COLO829 (cell line): Measurements from ENCODE around the gene IL19.
"Not testable (repeated sequence)": the region's sequence is repeated elsewhere in the genome, so short reads cannot be mapped to it uniquely, and the experiment has no call there.

ENCODE experiments used
- DNase-seq: peaks from one replicate; pipeline ENCODE4 v3.0.0; 2012; ENCODE audit warnings: low spot score

Gene IL19

GRCh38 chr1:206741142-206741701, 29.4 kb upstream of the IL19 start:
- no peak for DNase-seq

DNA sequence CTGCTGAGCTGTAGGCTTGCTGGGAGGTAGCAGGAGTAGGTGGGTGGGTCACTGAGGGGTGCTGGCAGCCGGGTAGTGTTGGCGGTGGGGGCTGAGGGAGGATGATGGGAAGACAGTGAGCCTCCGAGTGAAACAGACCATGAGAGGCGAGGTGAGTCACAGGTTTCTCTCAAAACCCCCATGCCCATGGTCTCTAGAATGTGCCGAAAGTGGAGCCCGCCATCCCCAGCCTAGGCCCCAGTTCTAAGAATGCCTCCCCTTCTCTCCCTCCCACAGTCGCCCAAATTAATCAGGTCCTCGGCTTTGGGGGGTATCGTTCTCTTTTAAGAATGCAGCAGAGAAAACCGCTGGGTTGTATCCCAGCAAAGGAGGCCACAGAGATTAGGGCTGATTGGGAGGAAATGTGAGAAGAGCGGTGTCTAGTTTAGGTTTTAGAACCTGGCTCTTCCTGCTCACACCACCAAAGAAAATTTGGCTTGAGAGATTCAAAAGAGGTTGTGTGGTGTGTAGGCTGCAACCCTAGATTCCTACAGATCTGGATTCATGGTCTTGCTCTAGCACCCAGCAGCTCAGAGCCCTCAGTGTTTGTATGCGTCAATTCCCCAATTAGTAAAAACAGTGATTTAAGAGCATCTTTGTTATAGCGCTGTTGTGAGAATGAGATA, 27.7 kb upstream of the IL19 start:
- DNase-seq, result no peak

GRCh38 chr1:206744683-206745082, 25.9 kb upstream of the IL19 start:
- DNase-seq, result no peak

GRCh38 chr1:206745301-206745700, 25.3 kb upstream of the IL19 start:
- no peak for DNase-seq

DNA sequence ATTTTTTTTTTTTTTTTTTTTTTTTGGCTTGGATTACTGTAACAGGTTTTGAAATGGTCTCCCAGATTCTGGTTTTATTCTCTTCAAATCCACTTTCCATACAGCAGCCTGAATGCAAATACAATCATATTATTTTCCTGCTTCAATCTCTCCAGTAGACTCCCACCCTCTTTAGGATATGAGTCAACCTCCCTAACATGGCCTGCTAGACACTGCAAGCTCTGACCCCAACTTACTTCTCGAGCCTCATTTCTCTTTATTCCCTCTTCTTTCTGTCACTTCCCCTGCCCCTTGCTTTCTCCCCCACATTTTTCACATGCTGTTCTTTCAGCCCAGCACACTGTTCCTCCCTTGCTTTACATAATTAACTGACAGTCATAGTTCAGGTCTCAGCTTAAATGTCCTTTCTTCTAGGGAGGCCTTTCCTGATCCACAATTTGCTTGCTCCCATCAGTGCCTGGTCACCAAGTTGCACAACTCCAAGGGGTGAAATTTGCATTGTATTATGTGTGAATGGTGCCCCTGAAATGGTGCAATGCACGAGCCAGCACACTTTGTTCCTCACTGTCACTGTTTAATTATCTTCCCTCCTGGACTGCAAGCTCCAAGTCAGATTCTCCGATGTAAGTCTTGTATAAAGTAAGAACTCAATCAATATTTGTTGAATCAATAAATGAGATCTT, 22.1 kb upstream of the IL19 start:
- DNase-seq, result no peak

GRCh38 chr1:206751891-206752290, 18.7 kb upstream of the IL19 start:
- no peak for DNase-seq

GRCh38 chr1:206752481-206752880, 18.1 kb upstream of the IL19 start:
- DNase-seq, result no peak

GRCh38 chr1:206753141-206753540, 17.4 kb upstream of the IL19 start:
- peak; percentile 66 for DNase-seq

DNA sequence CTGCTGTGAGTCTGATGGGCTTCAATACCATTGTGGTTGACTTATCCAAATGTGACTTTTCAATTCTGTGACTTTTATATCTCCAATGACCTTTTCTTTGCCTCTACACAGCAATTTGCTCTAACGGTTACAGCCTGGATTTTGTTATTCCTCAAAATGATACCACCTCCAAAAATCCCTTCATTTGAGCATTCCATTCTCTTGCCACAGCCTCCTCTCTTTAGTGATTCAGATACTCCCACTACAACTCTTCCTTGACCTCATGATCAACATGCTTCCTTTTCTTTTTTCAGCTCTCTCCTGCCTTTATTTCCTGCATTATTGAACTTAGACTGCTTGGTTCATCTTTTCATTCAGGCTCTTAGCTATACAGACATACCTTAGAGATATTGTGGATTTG, 16.6 kb upstream of the IL19 start:
- DNase-seq, result no peak

- DNase-seq, result no peak
Observed at GRCh38 chr1:206757524-206758266, 12.9 kb upstream of the IL19 start.

DNA sequence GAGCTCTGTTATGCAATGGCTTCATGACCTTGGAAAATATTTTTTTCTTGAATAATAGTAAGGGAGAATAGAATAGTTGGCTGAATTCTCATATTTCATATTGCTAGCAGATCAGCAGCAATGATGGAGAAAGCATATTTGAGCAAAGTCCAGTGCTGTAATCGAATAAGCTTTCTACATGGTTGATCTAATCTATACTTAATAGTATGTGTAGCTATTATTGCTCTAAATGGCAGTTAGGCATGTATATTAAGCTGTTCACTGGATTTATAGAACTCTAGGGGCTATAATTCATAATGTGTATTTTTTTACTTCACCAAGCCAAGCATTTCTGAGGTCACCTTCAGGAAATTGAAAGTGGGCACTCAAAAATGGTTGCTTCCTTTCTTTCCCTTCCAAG, 10.0 kb upstream of the IL19 start:
- DNase-seq, result no peak

DNA sequence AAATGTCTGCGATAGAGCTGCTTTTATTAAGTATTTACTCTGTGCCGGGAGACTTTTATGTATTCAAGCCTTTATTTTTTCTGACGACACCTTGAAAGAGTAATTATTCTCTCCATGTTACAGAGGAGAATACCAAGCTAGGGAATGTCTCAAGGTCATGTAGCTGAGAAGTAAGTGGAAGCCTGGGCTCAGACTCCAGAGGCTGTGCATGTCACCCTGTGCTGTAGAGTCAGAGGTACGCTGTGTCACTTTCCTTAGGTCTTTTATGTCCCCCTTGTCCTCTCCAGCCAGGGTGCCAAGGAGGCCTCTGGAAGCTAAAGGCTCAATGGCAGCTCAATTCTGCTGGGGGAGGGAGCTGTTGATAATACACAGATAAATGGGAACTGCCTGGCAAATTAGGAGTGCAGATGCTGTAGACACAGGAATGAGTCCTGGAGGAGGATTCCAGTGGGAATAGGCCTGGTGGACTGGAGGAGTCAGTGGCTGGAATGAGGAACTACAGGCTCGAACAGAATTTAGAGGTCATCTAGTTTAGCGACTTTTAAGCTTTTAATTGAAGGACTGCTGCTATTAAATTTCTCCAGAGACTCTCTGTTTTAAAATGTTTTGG, 9.3 kb upstream of the IL19 start:
- DNase-seq, result no peak

GRCh38 chr1:206762741-206763364, 7.7 kb upstream of the IL19 start:
- DNase-seq, result not testable (repeated sequence)

GRCh38 chr1:206765771-206766170, 4.8 kb upstream of the IL19 start:
- not testable (repeated sequence) for DNase-seq

GRCh38 chr1:206766251-206766856, 4.2 kb upstream of the IL19 start:
- peak; percentile 76 for DNase-seq

GRCh38 chr1:206768472-206769303, 1.9 kb upstream of the IL19 start:
- DNase-seq, result no peak

DNA sequence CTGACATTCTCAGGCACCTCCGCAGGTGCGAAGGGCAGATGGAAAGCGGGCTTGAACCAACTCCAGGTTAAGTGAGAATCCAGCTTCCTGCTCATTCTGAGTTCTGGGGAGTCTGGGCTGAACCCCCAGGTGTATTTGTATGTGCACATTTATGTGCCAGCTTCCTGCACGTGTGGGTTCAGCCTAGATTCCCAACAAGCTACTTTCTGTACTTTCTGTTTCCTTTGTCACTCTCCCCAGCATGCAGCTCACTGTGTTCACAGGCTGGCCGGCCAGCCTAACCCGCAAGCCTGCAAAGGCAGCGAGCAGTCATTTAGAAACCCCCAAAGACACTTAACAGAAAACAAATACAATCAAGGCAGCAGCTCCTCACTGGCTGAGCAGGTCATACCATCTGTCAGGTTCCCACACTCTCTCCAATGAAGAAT, 1.3 kb upstream of the IL19 start:
- no peak for DNase-seq

GRCh38 chr1:206771338-206771692, 742 bp downstream of the IL19 start:
- no peak for DNase-seq

- no peak for DNase-seq
Observed at GRCh38 chr1:206772243-206772937, 1.8 kb downstream of the IL19 start, which contains the start of gene IL10. TSS of gene IL10 (minus strand) at chr1:206772494. CDS start at chr1:206772435, 59 bp downstream.

DNA sequence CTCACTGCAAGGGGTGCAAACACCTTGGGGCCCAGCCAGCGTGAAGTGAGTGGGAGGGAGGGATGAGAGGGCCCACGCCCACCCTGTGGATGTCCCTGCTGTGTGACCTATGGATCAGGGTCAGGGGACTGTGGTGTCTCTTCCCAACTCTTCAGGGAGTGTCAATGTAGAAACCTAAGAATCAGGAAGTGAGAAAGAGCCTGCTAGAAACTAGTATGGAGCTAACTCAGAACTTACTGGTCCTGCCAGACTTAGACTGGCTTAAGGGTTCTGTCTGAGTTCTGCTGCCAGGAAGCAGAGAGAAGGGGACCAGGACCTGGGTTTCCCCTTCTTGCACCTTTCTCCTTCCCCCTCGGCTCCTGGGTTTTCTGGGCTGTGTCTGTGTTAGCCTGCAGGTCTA, 3.5 kb downstream of the IL19 start:
- DNase-seq, result no peak
